Measurements from ENCODE around the gene EPHB3.

EPHB3 gene

DNA sequence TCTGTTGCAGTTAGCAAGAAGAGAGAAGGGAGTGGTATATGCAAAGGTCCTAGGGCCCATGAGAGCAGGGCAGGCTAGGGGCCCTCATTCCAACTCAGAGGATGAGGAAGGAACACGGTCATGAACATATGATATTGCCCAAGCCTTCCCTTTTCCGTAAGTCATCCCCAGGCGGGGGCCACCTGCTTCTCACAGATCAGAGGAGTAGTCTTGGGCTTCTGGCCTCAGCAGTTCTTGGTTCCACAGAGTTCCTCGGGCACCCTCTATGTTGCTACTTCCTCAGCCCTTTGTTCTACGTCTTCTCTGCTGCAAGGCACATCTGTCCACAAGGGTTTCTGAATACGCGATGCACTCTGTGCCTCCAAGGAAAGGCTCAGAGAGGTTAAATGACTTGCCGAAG is 25.3 kb downstream of the EPHB3 start:
- H3K4me3 ChIP-seq (ENCODE audit: low read length): no peak overlapping the region
- TF ChIP-seq ZNF274 (IDR thresholded peaks at IDR 0.05; ENCODE audit: low read depth, low read length): no peak

GRCh38 chr3:184588776-184589175 is 27.2 kb downstream of the EPHB3 start:
- TF ChIP-seq ZNF274 (IDR thresholded peaks at IDR 0.05; ENCODE audit: low read depth, low read length): no peak
- H3K4me3 ChIP-seq (ENCODE audit: low read length): no peak overlapping the region

DNA sequence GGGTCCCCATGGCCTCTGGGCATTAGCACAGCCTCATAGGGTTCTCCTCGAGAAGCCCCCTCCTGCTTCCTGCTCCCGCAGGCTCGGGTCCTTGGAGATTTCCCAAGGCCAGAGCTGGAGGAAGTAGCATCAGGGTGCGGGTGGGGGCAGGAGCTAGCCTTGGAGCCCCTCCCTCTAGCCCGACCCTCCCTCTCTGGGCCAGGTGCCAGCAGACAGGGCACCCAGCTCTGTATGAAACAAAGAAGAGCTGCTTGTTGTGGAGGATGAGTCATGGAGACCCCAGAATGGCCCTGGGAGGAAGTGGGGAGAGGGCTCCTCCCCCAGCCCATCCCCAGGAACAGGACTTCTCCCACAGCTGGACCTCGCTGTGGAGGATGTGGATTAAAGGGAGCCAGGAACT is 29.2 kb downstream of the EPHB3 start:
- no peak overlapping the region for H3K4me3 ChIP-seq (ENCODE audit: low read length)
- no peak for TF ChIP-seq ZNF274 (IDR thresholded peaks at IDR 0.05; ENCODE audit: low read depth, low read length)

DNA sequence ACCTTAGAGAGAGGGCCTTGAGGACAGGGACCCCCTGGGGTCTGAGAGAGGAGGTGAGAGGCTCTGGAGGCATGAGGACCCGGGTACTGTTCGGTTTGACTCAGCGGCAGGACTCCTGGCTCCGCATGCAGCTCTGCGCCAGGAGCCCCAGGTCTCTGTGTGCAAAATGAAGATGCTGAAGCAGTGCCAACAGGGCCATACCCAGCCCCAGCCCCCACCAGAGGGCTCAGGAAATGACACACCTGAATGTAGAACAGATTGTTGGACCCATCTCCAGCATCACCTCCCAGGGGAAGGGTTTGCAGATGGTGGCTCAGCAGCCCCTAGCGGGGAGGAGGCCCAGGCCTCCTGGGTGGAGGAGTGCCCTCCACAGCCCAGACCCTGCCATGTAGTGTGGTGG is 30.2 kb downstream of the EPHB3 start:
- no peak for TF ChIP-seq ZNF274 (IDR thresholded peaks at IDR 0.05; ENCODE audit: low read depth, low read length)

DNA sequence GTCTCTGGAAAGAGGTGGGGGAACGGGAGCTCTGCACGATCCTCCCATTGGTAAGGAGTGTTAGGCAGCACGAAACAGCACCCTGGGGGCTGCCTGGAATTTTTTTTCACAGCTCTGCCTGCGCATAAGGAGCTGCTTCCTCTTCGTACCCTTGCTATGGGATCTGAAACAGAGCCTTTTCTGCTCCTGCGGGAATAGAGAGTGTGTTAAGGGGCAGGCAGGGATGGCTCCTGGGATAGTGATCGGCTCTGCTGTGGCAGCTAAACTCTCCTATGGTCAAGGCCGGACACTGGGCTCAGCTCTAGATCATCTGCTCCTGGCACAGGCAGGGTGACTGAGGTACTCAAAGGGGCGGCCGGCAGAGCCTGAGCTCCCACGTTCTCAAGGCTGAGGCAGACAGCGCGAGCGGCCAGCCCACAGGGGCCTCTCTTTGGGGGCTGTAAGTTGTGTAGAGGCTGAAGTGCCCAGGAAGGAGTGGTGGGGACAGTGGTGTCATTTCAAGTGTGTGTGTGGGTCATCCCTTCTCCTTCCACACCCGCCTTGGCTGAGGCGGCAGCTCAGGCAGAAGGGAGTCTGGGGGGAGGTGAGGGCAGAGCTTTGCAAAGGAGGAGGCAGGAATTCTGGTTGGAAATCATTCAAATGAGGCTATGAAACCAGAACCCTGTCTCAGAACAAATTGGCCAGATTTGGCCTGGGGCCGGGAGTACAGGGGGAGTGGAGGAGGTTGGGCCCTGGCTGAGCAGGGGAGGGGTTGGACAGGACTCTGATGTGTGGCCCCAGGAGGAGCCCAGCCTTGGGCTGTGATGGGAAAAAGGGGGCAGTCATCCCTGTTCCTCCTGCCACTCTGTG is 31.0 kb downstream of the EPHB3 start:
- no peak for TF ChIP-seq ZNF274 (IDR thresholded peaks at IDR 0.05; ENCODE audit: low read depth, low read length)
- H3K4me3 ChIP-seq (ENCODE audit: low read length): no peak overlapping the region

More for the DNA sequence above, 30.2 kb downstream of the EPHB3 start:
- no peak overlapping the region for H3K4me3 ChIP-seq (ENCODE audit: low read length)

DNA sequence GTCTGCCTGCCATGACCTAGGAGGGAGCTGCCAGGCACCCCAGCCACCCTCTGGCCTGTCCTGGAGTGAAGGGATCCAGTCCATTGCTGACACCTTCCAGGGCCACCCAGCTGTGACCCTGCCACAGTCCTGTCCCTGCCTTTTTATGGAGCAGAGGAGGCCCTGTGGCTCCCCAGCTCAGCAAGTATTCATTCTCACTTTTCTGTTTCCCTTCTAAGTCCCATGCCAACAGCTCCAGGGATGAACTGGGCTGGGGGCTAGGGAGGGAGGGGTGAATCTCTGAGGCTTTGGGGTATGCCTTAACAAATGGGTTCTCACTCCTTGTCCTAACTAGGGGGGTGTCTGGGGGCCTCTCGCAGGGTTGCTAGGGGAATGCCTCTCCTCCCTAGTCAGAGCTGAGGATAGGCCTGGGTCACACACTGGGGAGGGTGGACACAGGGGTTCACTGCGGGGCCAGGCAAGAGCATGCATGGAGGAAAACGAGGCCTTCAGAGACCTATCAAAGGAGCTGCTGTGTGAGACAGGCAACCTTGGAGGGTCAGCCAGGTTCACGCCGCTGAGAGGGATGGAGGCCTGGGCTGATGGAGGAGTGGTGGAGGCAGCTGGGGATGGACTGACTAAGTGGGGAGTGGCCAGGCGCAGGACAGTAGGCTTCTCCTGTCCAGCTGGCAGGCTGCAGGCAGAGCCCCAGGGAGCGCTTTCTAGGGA is 31.8 kb downstream of the EPHB3 start:
- TF ChIP-seq ZNF274 (IDR thresholded peaks at IDR 0.05; ENCODE audit: low read depth, low read length): no peak
- H3K4me3 ChIP-seq (ENCODE audit: low read length): no peak overlapping the region

DNA sequence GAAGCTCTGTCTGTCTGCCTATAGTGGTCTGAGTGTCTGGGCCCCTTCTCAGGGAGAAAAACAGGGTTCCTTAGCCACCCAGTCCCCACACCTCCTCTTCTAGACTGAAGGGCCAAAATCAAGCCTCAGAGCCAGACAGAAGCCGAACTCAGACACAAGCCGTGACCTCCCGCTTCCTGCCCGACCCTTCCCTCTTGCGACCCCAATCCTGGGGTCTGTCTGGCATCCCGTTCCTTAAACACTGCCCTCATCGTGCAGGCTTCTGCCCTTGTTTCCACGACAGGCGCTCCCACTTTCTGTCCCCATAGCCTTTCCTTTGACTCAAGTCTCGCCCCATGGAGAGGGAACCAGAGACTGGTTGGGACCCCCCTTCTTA is 32.3 kb downstream of the EPHB3 start:
- TF ChIP-seq ZNF274 (IDR thresholded peaks at IDR 0.05; ENCODE audit: low read depth, low read length): no peak

DNA sequence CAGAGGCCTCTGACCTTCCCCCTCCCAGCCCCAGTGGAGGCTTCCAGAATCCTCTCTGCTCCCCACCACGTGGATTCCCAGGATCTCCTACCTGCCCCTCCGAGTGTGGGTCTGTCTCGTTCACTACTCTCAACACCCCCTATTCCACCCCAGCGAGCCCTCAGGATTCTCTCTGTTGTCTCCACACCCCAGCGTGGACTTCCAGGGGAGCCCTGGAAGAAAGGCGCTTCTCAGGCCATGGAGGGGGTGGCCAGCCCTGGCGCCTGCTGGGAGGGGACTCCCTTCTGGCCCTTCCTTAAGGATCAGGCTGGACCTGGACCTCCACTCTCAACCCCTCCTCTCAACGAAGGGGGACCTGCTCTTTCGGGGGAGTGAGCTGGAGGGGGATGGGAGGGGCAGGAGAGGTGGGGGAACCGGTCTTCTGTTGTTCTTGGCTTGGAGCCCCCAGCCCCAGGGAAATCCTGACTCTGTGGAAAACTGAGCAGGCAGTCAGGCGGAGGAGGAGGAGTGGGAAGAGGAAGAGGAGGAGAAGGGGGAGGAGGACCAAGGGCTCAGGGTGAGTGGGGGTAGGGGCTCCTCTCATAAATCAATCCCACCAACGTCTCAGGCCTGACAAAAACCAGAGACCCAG is 32.9 kb downstream of the EPHB3 start:
- H3K4me3 ChIP-seq (ENCODE audit: low read length): no peak overlapping the region
- no peak for TF ChIP-seq ZNF274 (IDR thresholded peaks at IDR 0.05; ENCODE audit: low read depth, low read length)

More for the DNA sequence above, 32.3 kb downstream of the EPHB3 start:
- H3K4me3 ChIP-seq (ENCODE audit: low read length): no peak overlapping the region

DNA sequence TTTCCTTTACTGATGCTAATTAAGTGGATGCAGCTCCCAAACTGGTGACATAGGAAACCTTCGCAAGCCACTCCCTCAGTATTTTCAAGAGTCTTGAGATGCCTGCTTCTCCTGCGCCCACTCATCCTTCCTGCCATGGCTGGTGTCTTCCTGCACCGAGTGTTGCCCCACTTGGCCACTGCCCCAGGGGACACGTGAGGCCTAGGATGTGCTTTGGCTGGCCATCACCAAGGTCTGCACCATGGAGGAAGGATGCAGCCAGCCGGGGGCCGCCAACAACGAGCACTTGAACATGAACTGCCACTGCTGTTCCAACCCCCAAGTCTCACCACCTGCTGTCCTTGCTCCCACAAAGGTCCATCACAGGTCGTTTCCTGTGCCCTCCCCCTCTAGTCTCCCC is 34.1 kb downstream of the EPHB3 start:
- no peak for TF ChIP-seq ZNF274 (IDR thresholded peaks at IDR 0.05; ENCODE audit: low read depth, low read length)

DNA sequence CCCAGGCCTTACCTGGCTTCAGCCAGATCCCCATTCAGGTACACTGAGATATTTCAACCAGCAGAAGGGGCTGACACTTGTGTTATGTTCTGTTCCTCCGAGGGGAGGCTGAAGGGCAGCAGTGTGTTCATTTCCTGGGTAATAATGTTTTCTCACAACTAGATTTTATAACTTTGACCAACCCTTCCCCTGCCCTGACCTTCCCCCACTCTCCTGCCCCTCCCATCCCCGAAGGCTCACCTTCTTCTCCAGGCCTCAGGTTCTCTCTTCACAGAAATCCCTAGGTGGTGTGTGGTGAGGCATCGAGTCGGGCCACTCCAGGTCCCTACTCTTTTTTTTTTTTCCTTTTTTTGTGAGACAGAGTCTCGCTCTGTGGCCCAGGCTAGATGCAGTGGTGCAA is 34.6 kb downstream of the EPHB3 start:
- no peak for TF ChIP-seq ZNF274 (IDR thresholded peaks at IDR 0.05; ENCODE audit: low read depth, low read length)

More for the DNA sequence above, 34.1 kb downstream of the EPHB3 start:
- no peak overlapping the region for H3K4me3 ChIP-seq (ENCODE audit: low read length)

GRCh38 chr3:184596886-184597575 is 35.4 kb downstream of the EPHB3 start:
- TF ChIP-seq ZNF274 (IDR thresholded peaks at IDR 0.05; ENCODE audit: low read depth, low read length): no peak
- no peak overlapping the region for H3K4me3 ChIP-seq (ENCODE audit: low read length)

More for the DNA sequence above, 34.6 kb downstream of the EPHB3 start:
- no peak overlapping the region for H3K4me3 ChIP-seq (ENCODE audit: low read length)

GRCh38 chr3:184597829-184598573 is 36.4 kb downstream of the EPHB3 start:
- TF ChIP-seq ZNF274 (IDR thresholded peaks at IDR 0.05; ENCODE audit: low read depth, low read length): no peak
- no peak overlapping the region for H3K4me3 ChIP-seq (ENCODE audit: low read length)

DNA sequence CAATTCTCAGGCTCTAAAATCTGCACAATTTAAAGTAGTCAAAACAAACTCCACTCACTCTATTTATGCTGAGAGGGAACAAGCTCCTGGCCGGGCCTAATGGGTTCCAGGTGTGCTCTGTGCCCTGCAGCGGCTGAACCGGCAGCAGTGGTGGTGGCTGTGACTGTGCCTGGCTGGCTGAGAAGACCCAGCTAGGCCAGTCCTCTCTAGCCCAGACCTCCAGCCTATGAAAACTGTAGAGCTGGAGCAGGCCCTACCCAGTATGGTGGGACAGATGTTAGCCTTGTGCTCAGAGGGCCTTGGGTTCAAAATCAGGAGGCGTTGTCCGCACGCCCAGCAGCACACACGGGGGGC is 37.0 kb downstream of the EPHB3 start:
- no peak overlapping the region for H3K4me3 ChIP-seq (ENCODE audit: low read length)
- no peak for TF ChIP-seq ZNF274 (IDR thresholded peaks at IDR 0.05; ENCODE audit: low read depth, low read length)

DNA sequence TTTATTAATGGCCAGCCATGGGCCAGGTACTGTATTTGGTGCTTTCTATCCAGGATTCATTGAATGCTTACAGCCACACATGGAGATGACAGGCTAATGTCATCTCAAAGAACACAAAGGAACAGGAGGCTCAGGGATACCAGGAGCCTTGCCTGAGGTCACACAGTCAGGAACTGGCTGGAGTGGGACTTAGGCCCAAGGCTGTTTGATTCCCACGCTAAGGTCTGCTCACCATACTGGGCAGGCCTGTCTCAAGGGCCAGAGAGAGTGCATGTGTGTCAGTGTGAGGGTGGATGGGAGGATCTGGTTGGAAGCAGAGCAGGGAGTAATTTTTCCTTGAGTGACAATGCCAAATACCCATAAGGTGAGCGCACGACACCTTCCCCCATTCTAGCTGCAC is 37.6 kb downstream of the EPHB3 start:
- H3K4me3 ChIP-seq (ENCODE audit: low read length): no peak overlapping the region
- no peak for TF ChIP-seq ZNF274 (IDR thresholded peaks at IDR 0.05; ENCODE audit: low read depth, low read length)

Measured in GM08714 (cell line).